PC-3 (cell line): ENCODE measurements around the gene UCN3.

Source experiments
- EZH2 ChIP-seq: fragments of 300-600 bp; sonication (generic); IDR thresholded peaks from one replicate; pipeline ENCODE4 v1.6.1; 2017; ENCODE audit warnings: antibody characterized with exemption, mild to moderate bottlenecking, low read length; ENCODE audit not compliant: unreplicated experiment
- TF ChIP-seq, protein P1 (sequence below): fragments of 300-600 bp; sonication (generic); conservative IDR thresholded peaks from 2 replicates; pipeline ENCODE4 v1.5.1; 2017; ENCODE audit warnings: antibody characterized with exemption, low read depth, mild to moderate bottlenecking, low read length

- TF ChIP-seq, protein P1, sequence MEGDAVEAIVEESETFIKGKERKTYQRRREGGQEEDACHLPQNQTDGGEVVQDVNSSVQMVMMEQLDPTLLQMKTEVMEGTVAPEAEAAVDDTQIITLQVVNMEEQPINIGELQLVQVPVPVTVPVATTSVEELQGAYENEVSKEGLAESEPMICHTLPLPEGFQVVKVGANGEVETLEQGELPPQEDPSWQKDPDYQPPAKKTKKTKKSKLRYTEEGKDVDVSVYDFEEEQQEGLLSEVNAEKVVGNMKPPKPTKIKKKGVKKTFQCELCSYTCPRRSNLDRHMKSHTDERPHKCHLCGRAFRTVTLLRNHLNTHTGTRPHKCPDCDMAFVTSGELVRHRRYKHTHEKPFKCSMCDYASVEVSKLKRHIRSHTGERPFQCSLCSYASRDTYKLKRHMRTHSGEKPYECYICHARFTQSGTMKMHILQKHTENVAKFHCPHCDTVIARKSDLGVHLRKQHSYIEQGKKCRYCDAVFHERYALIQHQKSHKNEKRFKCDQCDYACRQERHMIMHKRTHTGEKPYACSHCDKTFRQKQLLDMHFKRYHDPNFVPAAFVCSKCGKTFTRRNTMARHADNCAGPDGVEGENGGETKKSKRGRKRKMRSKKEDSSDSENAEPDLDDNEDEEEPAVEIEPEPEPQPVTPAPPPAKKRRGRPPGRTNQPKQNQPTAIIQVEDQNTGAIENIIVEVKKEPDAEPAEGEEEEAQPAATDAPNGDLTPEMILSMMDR = no peak
- no peak for TF ChIP-seq EZH2
Observed at GRCh38 chr10:5404208-5405041, 39.7 kb downstream of the UCN3 start, which contains the start of gene TUBAL3.
